Fibroblast of mammary gland (primary cell): ENCODE results near the gene SLC39A10.

Experiments
- DNase-seq: peaks from one replicate; pipeline ENCODE4 v3.0.0-alpha.2; 2010; ENCODE audit warnings: low read depth
- H3K4me3 ChIP-seq: 2 replicates; pipeline ENCODE4 v1.5.1; 2011; ENCODE audit warnings: low read depth, mild to moderate bottlenecking, low read length, moderate library complexity; ENCODE audit not compliant: control insufficient read depth
- TF ChIP-seq, protein P1 (sequence below): conservative IDR thresholded peaks from 2 replicates; pipeline ENCODE4 v1.5.1; 2011; ENCODE audit warnings: low read depth, low read length, inconsistent platforms; ENCODE audit not compliant: control insufficient read depth, insufficient read depth

SLC39A10 gene

DNA sequence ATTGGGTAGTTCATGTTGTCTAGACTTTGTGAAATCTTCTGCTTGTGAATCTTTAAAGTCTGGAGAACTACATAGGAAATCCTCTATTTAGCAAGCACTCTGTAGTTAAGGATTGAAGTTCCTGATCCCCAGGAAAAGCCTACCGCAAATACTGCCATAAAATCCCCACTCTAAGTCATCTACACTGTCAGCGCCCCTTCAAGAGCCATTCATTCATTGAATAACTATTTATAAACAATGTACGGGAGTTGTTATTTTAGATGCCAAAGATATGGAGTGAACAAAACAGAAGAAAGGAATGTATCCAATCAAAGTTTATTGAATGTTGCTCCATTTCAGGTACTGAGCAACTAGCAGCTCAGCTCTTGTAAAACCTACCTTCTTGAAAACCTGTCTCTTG, 36.5 kb upstream of the SLC39A10 start:
- H3K4me3 ChIP-seq = no peak overlapping the region
- TF ChIP-seq, protein P1, sequence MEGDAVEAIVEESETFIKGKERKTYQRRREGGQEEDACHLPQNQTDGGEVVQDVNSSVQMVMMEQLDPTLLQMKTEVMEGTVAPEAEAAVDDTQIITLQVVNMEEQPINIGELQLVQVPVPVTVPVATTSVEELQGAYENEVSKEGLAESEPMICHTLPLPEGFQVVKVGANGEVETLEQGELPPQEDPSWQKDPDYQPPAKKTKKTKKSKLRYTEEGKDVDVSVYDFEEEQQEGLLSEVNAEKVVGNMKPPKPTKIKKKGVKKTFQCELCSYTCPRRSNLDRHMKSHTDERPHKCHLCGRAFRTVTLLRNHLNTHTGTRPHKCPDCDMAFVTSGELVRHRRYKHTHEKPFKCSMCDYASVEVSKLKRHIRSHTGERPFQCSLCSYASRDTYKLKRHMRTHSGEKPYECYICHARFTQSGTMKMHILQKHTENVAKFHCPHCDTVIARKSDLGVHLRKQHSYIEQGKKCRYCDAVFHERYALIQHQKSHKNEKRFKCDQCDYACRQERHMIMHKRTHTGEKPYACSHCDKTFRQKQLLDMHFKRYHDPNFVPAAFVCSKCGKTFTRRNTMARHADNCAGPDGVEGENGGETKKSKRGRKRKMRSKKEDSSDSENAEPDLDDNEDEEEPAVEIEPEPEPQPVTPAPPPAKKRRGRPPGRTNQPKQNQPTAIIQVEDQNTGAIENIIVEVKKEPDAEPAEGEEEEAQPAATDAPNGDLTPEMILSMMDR = no peak
- DNase-seq = no peak

- H3K4me3 ChIP-seq = no peak overlapping the region
- DNase-seq = no peak
- TF ChIP-seq, protein P1 = no peak
Observed at GRCh38 chr2:195622966-195623365, 34.1 kb upstream of the SLC39A10 start.

DNA sequence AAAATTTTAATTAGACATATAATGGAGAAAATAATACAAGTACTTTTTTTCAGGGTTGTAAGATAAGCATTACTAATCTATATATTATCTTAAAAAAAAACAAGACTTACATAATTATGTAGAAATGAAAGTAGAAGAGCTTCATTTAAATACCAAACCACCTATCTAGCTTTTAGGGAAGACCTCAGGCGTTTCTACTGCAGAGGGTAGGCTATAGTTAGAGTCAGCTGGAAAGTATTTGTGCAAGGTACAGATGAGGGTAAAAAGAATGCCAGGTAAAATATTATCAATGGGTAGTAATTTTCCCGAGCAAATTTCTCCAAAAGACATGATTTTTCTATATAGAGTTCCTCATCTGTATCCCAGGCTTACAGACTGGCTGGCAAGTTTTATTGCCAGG, 30.5 kb upstream of the SLC39A10 start:
- TF ChIP-seq, protein P1 = no peak
- H3K4me3 ChIP-seq = no peak overlapping the region
- no peak for DNase-seq

DNA sequence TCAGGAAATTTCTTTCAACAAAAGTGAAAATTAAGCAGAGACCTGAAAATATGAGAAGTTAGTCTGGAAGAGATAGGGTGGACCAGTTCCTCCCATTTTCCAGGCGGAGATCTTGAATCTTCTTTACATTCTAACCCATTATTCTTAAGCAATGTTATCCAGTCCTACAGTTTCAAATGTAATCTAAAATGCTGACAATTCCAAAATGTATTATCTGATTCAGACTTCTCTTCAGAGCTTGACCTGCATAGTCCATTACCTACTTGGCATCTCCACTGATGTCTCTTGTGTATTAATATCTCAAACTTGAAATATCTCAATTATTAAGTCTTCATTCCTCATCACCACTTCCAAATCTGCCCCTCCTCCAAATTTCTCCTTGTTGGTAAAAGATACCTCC, 28.4 kb upstream of the SLC39A10 start:
- no peak overlapping the region for H3K4me3 ChIP-seq
- no peak for DNase-seq
- TF ChIP-seq, protein P1 = no peak

DNA sequence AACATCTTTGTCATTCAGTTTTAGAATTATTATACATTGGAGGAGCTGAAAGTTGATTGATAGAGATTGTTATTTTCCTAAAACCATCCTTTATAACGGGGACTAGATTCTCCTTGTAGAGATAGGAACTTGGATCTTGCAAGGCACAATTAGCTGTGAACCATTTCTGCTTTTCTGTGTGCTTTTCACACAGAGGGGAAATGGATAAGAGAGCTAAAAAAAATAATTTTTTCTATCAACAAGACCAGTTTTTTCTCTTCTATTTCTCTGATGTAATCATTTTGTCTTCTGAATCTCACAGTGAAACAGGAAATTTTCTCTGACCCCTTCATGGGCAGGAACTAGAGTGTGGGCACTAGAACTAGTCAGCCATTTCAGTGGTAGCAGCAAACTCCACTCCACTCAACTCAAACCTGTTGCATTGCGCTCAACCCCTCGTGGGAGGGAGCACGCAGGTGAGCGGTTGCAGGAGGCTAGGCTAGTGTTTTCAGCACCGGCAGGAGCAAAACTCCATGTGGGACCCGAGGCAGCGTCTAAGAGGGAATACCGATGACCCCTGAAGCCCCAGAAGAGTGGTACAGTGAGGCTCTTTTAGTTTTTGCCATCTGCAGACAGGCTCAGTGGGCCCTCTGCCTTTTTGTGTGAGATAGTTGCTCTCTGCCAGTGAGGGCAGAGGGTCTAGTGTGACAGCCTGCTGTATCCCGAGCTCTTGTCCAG, 24.0 kb upstream of the SLC39A10 start:
- no peak overlapping the region for H3K4me3 ChIP-seq
- TF ChIP-seq, protein P1 = no peak
- DNase-seq = no peak

GRCh38 chr2:195633573-195633870, 23.5 kb upstream of the SLC39A10 start:
- TF ChIP-seq, protein P1 = no peak

DNA sequence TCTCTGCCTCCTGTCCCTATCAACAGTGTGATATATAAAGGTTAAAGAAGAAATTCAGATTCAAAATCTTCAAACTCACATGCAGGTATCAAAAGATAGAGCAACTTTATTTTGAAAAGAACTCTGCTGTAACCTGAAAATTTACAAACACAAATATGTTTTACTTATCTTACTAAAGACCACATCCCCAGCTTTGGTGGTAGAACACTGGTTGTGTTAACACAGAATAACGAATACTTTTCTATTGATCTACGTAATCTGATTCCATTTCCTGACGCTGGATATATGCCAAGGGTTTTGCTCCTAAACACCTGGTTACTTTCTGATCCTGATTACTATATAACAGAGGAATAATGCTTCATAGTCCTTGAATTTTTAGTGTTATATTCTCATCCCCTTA, 23.1 kb upstream of the SLC39A10 start:
- no peak for DNase-seq
- TF ChIP-seq, protein P1 = no peak
- H3K4me3 ChIP-seq = no peak overlapping the region

More at GRCh38 chr2:195633573-195633870, 23.5 kb upstream of the SLC39A10 start:
- DNase-seq = no peak
- H3K4me3 ChIP-seq = no peak overlapping the region
